GM19397 (cell line): Measurements from ENCODE around the gene SNAPC2.
"Not testable (repeated sequence)": the region's sequence is repeated elsewhere in the genome, so short reads cannot be mapped to it uniquely, and the experiment has no call there.

Experiments used
- ATAC-seq: cut with Tn5 transposase; IDR thresholded peaks from one replicate; pipeline ENCODE4 v1.9.1; 2021; ENCODE audit warnings: mild to moderate bottlenecking, moderate library complexity; ENCODE audit not compliant: unreplicated experiment

SNAPC2 gene

DNA sequence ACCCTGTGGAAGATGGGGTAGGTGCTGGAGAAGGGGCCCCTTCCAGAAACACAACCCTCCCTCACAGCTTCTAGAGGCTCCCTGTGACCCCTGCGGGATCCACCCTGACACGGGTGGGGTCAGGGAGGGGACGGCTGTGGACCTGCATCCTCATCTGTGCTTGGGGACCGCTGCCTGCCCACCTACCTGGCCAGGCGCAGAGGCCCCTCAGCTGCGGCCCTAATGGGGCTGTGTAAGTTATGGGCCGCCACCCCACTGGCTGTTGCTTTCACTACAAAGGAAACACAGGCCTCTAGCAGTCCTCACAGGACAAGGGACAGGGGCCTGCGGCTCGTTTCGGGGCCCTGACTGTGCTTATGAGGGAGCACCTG lies 12.8 kb downstream of the SNAPC2 start:
- no peak for ATAC-seq

DNA sequence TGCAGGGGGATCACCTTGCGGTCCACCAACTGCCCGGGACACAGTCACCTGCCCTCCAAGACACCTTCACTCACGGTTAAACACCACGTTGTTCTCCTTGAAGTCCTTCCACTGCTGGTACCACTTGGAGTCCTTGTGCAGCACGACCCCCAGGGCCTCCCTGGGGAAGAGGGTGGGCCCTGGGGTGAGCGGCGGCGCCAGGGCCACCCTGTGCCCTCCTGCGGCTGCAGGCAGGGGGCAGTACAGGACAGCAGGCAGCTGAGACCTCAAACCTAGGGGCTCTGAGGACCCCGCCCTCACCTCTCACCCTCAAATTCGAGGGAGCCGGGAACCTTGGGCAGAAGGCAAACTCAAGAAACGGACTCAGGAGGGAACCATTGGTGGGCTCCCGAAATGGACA lies 13.3 kb downstream of the SNAPC2 start:
- ATAC-seq = no peak

DNA sequence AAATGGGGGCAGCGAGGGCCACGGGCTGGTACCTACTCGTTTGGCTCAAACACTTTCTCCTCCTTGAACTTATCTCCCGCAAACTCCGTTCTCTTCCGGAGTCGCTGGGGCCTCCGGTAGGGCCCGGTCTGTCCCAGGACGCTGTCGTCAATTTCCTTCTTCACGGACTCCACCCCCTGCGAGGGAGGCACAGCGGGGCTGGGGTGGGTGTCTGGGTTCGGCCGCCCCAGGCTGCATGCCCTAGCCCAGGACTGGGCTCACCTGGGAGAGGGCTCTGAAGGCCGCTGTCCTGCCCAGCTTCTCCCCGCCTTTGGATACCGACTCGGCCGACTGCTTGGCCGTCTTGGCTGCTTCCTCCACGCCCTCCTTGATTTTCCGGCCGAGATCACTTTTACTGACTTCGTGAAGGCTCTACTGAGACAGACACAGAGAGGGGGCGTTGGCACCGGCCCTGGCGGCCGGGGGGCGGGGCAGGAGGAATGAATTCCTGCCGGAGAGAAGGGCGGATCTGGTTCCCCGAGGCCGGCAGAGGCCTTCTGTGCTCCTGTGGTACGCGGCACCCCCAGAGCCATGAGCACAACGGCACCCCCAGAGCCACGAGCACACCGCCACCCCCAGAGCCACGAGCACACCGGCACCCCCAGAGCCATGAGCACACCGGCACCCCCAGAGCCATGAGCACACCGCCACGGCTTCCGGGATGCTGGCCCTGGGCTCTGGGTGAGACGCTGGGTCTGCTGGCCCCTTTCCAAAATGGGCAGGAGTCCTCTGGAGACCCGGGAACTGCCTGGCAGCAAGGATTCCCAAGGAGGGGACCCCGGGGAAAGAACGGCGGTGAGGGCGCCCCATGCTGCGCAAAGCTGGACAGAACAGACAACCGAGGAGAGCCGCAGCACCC lies 13.9 kb downstream of the SNAPC2 start:
- ATAC-seq = no peak

DNA sequence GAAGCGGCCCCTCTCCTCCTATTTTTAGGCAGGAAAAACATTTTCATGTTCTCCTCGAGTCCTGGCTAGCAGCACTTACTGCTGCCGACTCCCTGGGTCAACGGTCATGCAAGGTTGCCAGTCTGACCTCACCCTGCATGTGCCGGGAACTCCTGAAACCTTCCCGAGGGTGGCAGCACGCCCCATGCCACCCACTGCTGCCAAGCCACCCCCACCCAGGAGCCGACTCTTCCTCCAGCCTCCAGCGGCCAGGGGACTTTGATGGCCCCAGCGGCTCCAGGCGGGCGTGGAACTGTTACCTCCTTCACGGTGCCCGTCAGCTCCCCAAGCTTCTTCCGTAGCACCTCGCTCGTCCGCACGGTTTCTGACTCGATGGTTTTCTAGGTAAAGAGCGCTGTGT lies 14.6 kb downstream of the SNAPC2 start:
- ATAC-seq = no peak

DNA sequence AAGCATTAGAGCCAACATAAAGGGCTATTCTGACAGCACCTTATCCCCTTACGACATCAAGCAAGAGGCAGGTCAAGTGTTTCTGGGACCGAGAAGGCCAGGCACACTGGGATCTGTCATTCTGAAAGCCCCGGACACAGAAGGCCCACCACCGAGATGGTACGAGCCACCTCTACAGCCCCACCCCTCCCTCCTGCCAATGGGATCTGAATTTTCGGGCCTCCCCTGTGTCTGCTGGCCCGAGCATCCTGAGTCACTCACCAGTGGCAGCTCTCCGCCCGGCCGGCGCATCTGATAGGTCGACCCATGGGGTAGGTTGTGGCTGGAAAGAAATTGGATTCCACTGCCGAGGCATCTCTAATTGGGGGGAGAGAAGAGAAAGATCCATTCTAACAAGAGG lies 20.7 kb downstream of the SNAPC2 start:
- ATAC-seq = no peak

DNA sequence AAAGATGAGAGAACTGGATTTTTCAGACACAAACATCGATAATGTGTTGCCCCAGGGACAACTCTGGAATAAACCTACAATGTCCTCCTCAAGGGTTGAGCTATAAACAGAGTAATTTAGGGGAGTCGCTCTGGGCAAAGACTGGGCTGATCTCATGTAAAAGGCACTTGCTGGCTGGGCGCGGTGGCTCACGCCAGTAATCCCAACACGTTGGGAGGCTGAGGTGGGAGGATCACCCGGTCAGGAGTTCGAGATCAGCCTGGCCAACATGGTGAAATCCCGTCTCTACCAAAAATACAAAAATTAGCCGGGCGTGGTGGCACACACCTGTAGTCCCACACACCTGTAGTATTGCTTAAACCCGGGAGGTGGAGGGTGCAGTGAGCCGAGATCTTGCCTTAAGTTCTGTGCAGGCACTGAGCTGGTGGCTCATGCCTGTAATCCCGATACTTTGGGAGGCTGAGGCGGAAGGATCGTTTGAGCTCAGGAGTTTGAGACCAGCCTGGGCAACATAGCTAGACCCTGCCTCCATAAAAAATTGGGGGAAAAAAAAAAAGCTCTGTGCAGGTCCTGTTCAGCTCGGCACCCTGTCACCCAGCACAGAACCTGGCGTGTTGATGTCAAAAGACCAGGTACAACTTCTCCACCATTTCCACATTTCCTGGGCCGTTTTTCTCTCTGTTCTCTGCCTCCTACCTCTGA lies 21.9 kb downstream of the SNAPC2 start:
- ATAC-seq = no peak

DNA sequence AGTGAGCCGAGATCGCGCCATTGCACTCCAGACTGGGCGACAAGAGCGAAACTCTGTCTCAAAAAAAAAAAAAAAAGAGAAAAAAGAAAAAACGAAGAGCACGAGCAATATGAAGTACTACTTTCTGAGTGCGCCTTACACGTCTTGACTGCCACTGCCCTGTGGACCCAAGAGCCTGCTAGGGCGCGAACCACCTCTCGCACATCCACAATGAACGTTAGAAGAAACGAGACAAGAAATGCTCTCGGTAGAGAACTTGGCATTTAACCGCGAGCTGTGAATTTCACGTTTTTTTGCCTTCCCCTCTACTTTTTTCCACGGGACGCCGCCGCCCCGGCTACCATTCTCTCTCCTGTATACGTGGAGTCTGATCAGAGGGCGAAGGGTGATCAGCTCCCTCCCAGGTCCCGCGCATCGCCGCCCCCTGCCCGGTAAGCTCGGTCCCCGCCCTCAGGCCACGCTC lies 22.9 kb downstream of the SNAPC2 start:
- peak; percentile 10 for ATAC-seq

DNA sequence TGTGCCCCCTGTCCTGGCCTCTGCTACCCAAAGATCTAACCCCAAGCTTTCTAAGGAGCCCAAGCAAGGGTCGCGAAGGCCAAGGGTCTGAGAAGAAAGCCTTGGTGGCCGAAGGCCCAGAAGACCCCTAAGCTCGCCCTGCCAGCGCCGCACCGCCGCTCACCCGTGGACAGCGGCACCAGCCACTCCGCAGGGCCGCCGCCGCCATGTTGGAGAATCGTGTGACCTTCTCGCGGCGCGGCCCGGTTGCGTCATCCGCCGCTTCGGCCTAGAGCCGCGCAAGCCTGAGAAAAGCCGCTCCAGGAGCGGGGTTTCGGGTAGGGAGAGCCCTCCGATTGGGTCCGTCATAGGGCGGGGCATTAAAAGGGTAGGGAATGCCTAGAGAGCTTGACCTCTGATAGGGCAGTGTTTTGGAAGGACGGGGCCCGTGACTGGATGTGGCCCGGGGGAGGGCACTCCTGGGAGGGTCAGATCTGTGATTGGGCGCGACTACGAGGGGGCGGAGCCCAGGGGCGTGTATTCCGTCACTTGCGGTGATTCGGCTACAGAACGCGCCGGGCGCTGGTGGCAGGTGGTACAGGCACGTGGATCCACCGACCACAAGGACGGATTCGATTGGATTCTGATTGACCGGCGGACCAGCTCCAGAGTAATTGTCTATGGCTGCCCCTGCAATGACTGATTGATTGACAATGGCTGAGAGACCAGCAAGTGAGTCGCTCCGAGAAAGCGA lies 23.5 kb downstream of the SNAPC2 start, which contains the start of gene TIMM44:
TSS of gene TIMM44 (minus strand) at position 223 of the 733 bp plus-strand sequence. CDS start at position 208, 15 bp downstream.
- peak; percentile 90 for ATAC-seq

DNA sequence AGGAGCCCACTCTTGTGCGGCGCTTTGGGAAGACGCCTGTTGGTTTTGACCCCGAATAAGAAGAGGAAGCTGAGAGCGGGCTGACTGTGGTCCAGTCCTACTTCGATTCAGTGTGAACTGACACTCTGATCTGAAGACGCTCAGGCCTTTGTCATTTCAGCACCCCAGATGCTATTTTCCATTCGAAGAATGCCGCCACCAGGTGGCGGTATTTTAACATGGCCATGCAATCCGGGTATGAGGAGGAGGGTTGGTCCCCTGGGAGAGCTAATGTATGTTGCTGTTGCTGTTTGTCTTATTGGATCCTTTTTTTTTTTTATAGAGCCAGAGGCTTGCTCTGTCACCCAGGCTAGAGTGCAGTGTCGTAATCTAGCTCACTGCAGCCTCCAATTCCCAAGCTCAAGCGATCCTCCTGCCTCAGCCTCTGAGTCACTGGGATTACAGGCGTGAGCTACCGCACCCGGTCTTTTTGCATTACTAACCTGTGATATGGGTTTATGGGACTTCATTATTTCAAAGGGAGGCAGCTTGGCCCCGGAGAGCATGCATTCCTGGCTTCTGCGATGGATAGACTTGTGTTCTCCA lies 24.1 kb downstream of the SNAPC2 start:
- ATAC-seq = peak; percentile 25

DNA sequence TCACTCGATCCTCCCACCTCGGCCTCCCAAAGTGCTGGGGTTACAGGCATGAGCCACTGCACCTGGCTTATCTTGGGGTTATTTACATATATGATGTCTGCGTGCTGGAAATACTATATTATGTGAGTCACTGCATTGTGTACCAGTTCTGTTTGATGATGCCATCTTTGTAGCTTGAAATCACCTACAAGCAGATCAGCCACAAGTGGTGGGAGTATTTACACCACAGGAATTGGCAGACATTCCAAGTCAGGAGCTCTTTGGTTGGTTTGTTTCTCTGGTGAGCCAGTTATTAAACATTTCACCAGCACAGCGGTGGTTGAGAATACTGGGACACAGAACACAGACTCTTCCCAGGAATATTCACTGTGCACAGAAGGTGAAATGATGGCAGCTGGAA lies 27.8 kb downstream of the SNAPC2 start:
- ATAC-seq = no peak

DNA sequence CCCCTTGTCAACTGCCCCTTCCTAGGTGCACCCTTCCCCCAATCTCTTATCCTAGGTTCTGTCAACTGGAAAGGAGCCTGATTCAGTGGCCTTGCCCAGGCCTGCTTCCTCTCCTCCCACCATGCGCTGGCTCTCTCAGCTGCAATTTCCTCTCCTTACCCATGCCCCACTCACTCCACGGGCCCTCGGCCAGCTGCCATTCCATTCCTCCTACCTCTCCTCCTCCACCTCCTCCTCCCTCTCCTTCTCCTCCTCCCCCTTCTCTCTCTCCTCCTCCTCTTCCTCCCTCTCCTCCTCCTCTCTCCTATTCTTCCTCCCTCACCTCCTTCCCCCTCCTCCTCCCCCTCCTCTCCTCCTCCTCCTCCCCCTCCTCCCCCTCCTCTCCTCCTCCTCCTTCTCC lies 32.9 kb downstream of the SNAPC2 start:
- no peak for ATAC-seq

DNA sequence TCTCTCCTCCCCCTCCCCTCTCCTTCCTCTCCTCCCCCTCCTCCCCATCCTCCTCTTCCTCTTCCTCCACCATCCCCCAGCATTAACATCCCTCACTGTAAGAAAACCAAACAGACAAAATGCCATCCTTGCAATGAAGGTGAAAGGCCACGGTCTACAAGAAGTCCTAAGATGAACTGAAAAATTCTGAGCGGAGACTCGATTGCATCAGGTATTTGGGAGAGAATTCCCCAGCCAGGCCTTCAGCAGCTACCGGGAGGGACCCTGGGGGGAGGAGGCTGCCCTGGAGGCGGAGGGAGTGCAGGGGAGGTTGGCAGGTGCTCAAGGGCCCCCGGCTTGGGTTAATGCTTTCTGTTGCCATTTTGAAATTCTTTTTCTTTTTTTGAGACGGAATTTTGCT lies 33.4 kb downstream of the SNAPC2 start:
- no peak for ATAC-seq

DNA sequence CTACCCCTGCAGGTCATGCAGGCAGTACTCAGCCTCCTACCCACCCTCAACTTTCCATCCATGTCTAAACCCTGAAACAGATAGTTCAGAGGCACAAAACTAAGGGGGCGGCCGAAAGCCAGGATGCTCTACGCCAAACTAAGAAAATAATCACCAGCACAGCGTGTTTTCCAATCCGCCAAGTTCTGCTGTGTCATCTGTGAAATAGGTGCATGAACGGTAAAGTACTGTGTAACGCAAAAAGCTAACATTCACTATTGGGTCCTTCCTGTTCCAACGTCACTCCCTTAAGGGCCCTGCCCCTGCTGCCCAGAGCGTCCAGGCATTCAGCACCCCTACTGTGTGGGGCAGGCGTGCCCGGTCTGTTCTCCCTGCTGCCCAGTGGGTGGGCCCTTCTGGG lies 35.6 kb downstream of the SNAPC2 start:
- ATAC-seq = no peak

DNA sequence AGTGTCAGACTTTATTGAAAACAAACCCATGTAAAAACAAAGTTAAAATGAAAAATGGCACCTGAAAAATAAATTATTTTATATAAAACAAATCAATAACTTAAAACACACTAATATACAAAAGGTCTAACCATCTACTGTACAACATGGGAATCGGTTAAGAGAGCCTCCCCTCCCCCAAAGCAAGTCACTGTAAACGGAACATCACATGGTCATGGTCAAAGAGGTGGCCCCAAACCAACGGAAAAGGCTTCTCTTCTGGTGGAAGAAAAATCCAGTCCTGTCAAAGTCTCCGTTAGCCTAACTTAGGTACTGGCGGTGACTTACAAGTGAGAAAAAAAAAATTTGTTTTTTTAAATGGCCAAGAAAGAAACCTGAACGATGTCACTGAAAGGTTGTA lies 39.1 kb downstream of the SNAPC2 start:
- no peak for ATAC-seq

DNA sequence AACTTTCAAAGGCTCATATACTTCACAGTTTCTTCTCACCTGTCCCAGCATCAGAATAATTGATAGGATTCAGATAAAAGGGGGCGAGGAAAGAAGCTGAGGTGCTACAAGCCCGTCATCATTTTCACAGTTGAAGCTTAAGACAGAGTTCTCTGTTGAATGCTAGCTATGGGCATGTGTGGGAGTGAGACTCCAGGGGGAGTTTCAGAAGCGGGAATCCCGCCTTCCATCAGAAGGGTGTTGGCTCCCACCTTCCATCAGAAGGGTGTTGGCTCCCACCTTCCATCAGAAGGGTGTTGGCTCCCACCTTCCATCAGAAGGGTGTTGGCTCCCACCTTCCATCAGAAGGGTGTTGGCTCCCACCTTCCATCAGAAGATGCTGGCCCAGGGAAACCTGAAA lies 40.9 kb downstream of the SNAPC2 start:
- not testable (repeated sequence) for ATAC-seq

DNA sequence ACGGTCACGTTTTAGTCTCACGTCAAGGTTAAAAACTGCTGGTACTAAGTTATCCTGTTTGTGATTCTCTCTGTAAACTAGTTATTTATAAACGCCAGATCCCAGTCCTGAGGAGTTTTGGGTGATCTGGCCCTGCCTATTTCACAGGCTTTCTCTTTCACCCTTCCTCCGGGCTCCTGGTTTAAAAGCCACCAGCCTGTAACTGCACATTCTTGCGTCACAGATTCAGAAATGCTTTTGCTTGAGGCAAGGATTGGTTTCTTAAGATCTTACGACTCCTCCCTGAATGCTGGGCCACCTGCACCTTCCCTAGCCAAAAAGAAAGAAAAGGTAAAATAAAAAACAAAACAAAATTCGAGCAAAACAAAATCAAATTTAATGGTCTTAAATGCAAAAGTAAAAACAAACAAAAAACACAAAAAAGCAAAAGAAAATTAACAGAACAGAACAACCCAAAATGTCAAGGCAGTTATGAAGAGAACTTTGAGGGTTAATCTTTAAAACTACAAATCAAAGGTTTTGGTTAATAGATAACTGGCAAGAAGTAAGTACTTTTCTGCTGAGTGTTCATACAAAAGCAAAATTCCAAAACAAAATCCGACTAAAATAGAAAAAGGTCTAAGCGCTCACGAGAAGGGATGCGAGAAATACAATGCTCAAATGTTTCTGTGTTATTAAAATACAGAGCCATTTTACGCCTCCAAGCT lies 41.9 kb downstream of the SNAPC2 start:
- ATAC-seq = no peak

DNA sequence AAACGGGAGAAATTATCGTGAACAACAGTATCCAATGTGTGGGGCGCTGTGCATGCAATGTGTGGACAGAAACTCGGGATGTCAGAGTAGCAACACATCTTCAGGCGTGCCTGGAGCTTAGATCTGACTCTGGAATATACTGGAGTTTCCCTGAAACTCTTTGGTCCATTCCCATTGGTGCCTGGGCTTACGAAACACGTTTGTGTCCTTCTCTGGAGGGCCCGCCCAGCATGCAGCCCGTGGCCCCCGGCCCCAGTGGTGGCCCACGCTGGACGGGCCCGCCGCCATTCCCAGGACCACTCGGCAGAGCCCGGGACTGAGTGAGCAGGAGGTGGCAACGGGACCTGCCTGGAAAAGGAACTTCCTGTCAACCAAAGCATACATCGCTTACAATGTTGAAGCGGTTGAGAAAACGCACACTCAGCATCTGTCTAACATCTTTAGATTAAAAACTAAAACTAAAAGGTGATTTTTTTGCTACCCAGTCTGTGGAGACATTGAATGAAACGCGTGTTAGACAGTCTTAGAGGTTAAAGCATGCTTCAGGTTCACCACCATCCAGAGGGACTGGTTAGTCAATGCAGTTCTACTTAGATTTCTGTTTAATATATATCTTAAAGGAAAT lies 42.6 kb downstream of the SNAPC2 start:
- ATAC-seq = no peak

DNA sequence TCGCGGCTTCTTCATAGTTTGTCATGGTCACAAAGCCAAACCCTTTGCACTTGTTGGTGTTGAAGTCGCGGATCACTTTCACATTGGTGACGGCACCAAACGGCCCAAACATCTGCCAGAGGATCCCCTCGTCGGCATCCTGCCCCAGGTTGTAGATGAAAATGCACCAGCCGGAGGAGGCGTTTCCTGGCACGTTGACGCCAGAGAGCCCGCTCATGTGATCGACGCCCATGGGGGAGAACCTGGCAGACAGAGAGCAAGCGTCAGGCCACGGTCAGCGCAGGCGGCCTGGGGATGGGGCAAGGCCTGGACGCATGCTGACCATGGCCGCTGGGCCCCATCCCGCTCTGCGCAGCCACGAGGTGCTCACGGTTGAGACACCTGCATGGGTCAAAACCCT lies 43.4 kb downstream of the SNAPC2 start:
- no peak for ATAC-seq

DNA sequence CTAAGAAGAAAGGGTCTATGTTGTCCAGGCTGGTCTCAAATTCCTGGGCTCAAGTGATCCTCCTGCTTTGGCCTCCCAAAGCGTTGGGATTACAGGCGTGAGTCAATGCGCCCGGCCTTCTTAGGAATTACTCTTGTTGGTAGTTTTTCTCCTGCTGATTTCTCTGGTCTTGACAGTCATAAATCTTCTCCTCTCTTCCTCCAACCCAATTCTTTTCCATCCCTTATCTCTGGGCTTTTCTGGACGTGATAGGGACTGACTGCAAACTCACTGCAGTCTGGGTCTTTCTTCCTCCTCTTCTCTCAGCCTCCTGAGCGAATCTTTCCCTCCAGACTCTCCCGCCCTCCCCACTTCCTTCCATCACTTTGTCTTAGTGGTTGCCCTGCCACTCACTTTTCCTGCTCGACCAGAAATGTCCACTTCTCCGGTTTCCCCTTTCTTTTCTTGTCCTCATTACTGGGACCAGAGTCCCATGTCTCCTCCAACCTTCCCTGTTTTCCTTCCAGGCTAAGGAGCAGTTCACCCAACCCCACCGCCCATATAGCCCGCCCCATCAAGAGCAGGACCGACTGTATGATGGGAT lies 45.2 kb downstream of the SNAPC2 start:
- no peak for ATAC-seq
